T-helper 1 cell treated with Interleukin-12 subunit alpha and Interleukin-12 subunit beta and Interleukin-4 antibody, amounts not matched to agents 30 μg/mL and 1 μg/mL, for 36 hours (primary cell): Measurements from ENCODE around the gene HIP1.
A peak's percentile ranks its signal among the peaks of the same experiment; 100 is the strongest.
"Not testable (repeated sequence)": the region's sequence is repeated elsewhere in the genome, so short reads cannot be mapped to it uniquely, and the experiment has no call there.

Source experiments
- H3K27ac Mint-ChIP-seq: one replicate; pipeline ENCODE4 v1.8.0; 2021; ENCODE audit warnings: mild to moderate bottlenecking, mixed read lengths
- H3K27me3 Mint-ChIP-seq: one replicate; pipeline ENCODE4 v1.8.0; 2021; ENCODE audit warnings: low read depth, mixed read lengths
- H3K36me3 Mint-ChIP-seq: one replicate; pipeline ENCODE4 v1.8.0; 2021; ENCODE audit warnings: low read depth, mixed read lengths
- H3K4me1 Mint-ChIP-seq: one replicate; pipeline ENCODE4 v1.8.0; 2021; ENCODE audit warnings: low read depth, mixed read lengths
- H3K4me3 Mint-ChIP-seq: one replicate; pipeline ENCODE4 v1.8.0; 2021; ENCODE audit warnings: mild to moderate bottlenecking, moderate library complexity, mixed read lengths
- H3K9me3 Mint-ChIP-seq: one replicate; pipeline ENCODE4 v1.8.0; 2021; ENCODE audit warnings: mixed read lengths

HIP1 gene

GRCh38 chr7:75738604-75738974, at the start of gene HIP1:
Gene HIP1 (minus strand): TSS chr7:75738941. CDS start chr7:75738920, 21 bp downstream.
- H3K4me3 Mint-ChIP-seq: peak within 1 kb of the TSS; percentile 94
- H3K4me1 Mint-ChIP-seq: peaks cover 14% of the 10 kb centered on the region
- no peaks in the 10 kb centered on the region for H3K9me3 Mint-ChIP-seq
- H3K36me3 Mint-ChIP-seq: no peaks in the 10 kb centered on the region
- H3K27ac Mint-ChIP-seq: peak within 1 kb of the TSS; percentile 96
- H3K27me3 Mint-ChIP-seq: peaks cover 29% of the 10 kb centered on the region

GRCh38 chr7:75788154-75788847, 49.6 kb upstream of the HIP1 start:
- H3K27me3 Mint-ChIP-seq, H3K27ac Mint-ChIP-seq, H3K4me1 Mint-ChIP-seq, H3K36me3 Mint-ChIP-seq, H3K9me3 Mint-ChIP-seq, H3K4me3 Mint-ChIP-seq: not testable (repeated sequence)

GRCh38 chr7:75783058-75783457, 44.3 kb upstream of the HIP1 start:
- H3K27ac Mint-ChIP-seq, H3K4me3 Mint-ChIP-seq, H3K36me3 Mint-ChIP-seq, H3K9me3 Mint-ChIP-seq, H3K4me1 Mint-ChIP-seq: not testable (repeated sequence)
- H3K27me3 Mint-ChIP-seq: peaks cover 26% of the 10 kb centered on the region

GRCh38 chr7:75780647-75781273, 42.0 kb upstream of the HIP1 start:
- not testable (repeated sequence) for H3K27ac Mint-ChIP-seq, H3K4me3 Mint-ChIP-seq, H3K9me3 Mint-ChIP-seq, H3K4me1 Mint-ChIP-seq, H3K36me3 Mint-ChIP-seq
- peaks cover 26% of the 10 kb centered on the region for H3K27me3 Mint-ChIP-seq

GRCh38 chr7:75779516-75779915, 40.8 kb upstream of the HIP1 start:
- peaks cover 26% of the 10 kb centered on the region for H3K27me3 Mint-ChIP-seq
- not testable (repeated sequence) for H3K27ac Mint-ChIP-seq, H3K4me3 Mint-ChIP-seq, H3K9me3 Mint-ChIP-seq, H3K36me3 Mint-ChIP-seq
- H3K4me1 Mint-ChIP-seq: peaks cover 11% of the 10 kb centered on the region

GRCh38 chr7:75779035-75779434, 40.3 kb upstream of the HIP1 start:
- H3K4me3 Mint-ChIP-seq, H3K9me3 Mint-ChIP-seq, H3K36me3 Mint-ChIP-seq, H3K27ac Mint-ChIP-seq: not testable (repeated sequence)
- Mint-ChIP-seq H3K4me1 (peaks cover 11% of the 10 kb centered on the region), H3K27me3 (peaks cover 26% of the 10 kb centered on the region)

GRCh38 chr7:75776295-75776971, 37.7 kb upstream of the HIP1 start:
- H3K4me3 Mint-ChIP-seq: peak overlapping the region; percentile 27

GRCh38 chr7:75773958-75774357, 35.2 kb upstream of the HIP1 start:
- not testable (repeated sequence) for H3K4me1 Mint-ChIP-seq, H3K27me3 Mint-ChIP-seq, H3K36me3 Mint-ChIP-seq, H3K9me3 Mint-ChIP-seq, H3K4me3 Mint-ChIP-seq, H3K27ac Mint-ChIP-seq

More at GRCh38 chr7:75776295-75776971, 37.7 kb upstream of the HIP1 start:
- Mint-ChIP-seq H3K27ac (peak overlapping the region; percentile 71), H3K9me3 (no peaks in the 10 kb centered on the region), H3K4me1 (peaks cover 11% of the 10 kb centered on the region), H3K27me3 (peaks cover 11% of the 10 kb centered on the region), H3K36me3 (no peaks in the 10 kb centered on the region)

- Mint-ChIP-seq H3K27me3 (no peaks in the 10 kb centered on the region), H3K4me1 (peaks cover 8% of the 10 kb centered on the region), H3K27ac (no peak within 1 kb of the TSS), H3K36me3 (no peaks in the 10 kb centered on the region), H3K4me3 (no peak within 1 kb of the TSS), H3K9me3 (no peaks in the 10 kb centered on the region)
Measured at GRCh38 chr7:75772081-75773077, 33.6 kb upstream of the HIP1 start, which contains the start of gene CCL26. Gene CCL26 (minus strand): TSS chr7:75772211. CDS start chr7:75772176, 35 bp downstream.

GRCh38 chr7:75771224-75771623, 32.5 kb upstream of the HIP1 start:
- H3K27me3 Mint-ChIP-seq: no peaks in the 10 kb centered on the region
- no peaks in the 10 kb centered on the region for H3K9me3 Mint-ChIP-seq
- H3K36me3 Mint-ChIP-seq: no peaks in the 10 kb centered on the region
- H3K4me1 Mint-ChIP-seq: peaks cover 3% of the 10 kb centered on the region
- no peak overlapping the region for H3K4me3 Mint-ChIP-seq
- no peak overlapping the region for H3K27ac Mint-ChIP-seq

- Mint-ChIP-seq H3K9me3 (no peaks in the 10 kb centered on the region), H3K4me3 (no peak overlapping the region), H3K27ac (no peak overlapping the region), H3K4me1 (peaks cover 2% of the 10 kb centered on the region), H3K36me3 (no peaks in the 10 kb centered on the region), H3K27me3 (peaks cover 3% of the 10 kb centered on the region)
Measured at GRCh38 chr7:75762350-75762917, 23.7 kb upstream of the HIP1 start.

GRCh38 chr7:75761801-75762200, 23.1 kb upstream of the HIP1 start:
- H3K27ac Mint-ChIP-seq, H3K36me3 Mint-ChIP-seq: not testable (repeated sequence)

GRCh38 chr7:75758491-75758890, 19.8 kb upstream of the HIP1 start:
- peaks cover 3% of the 10 kb centered on the region for H3K27me3 Mint-ChIP-seq
- peaks cover 2% of the 10 kb centered on the region for H3K4me1 Mint-ChIP-seq
- H3K36me3 Mint-ChIP-seq: no peaks in the 10 kb centered on the region
- H3K9me3 Mint-ChIP-seq: no peaks in the 10 kb centered on the region
- no peak overlapping the region for H3K27ac Mint-ChIP-seq
- no peak overlapping the region for H3K4me3 Mint-ChIP-seq

More at GRCh38 chr7:75761801-75762200, 23.1 kb upstream of the HIP1 start:
- H3K27me3 Mint-ChIP-seq, H3K9me3 Mint-ChIP-seq, H3K4me1 Mint-ChIP-seq, H3K4me3 Mint-ChIP-seq: not testable (repeated sequence)

GRCh38 chr7:75757860-75758259, 19.1 kb upstream of the HIP1 start:
- Mint-ChIP-seq H3K27ac (no peak overlapping the region), H3K4me1 (peaks cover 2% of the 10 kb centered on the region), H3K4me3 (no peak overlapping the region), H3K27me3 (peaks cover 3% of the 10 kb centered on the region), H3K9me3 (no peaks in the 10 kb centered on the region), H3K36me3 (no peaks in the 10 kb centered on the region)
